ENCODE data around the gene HYAL2.
"Not testable (repeated sequence)": the region's sequence is repeated elsewhere in the genome, so short reads cannot be mapped to it uniquely, and the experiment has no call there.

HYAL2 gene

GRCh38 chr3:50318163-50318562 lies 4.4 kb downstream of the HYAL2 start:
- no peak overlapping the region for H2BK5ac ChIP-seq (ENCODE audit: low read length)
- H3K4me2 ChIP-seq (ENCODE audit: low read length): no peak overlapping the region
- peaks cover 27% of the 10 kb centered on the region for H3K79me2 ChIP-seq (ENCODE audit: control insufficient read depth, insufficient read depth, low read length)
- no peak for DNase-seq
- WGBS (ENCODE audit: extremely low coverage, insufficient coverage, low lambda C conversion rate): no CpG with 5 or more reads among the region's 11 CpGs
- no peak overlapping the region for H3K27ac ChIP-seq (ENCODE audit: low read depth, low read length)
- no peak overlapping the region for H2BK120ac ChIP-seq (ENCODE audit: low read depth, low read length)
- peaks cover 20% of the 10 kb centered on the region for H3K4me1 ChIP-seq (ENCODE audit: control insufficient read depth, low read depth, low read length)
- no peak overlapping the region for H2AK5ac ChIP-seq (ENCODE audit: low read length)
- no peaks in the 10 kb centered on the region for H3K27me3 ChIP-seq (ENCODE audit: insufficient read depth, low read length, poor library complexity)
- no peak overlapping the region for H3K4ac ChIP-seq (ENCODE audit: low read depth, low read length)
- H4K5ac ChIP-seq (ENCODE audit: low read length): no peak overlapping the region
- no peak overlapping the region for H3K23ac ChIP-seq (ENCODE audit: low read length)
- no peak overlapping the region for H4K8ac ChIP-seq (ENCODE audit: low read depth, low read length)
- H2BK15ac ChIP-seq (replicated peaks; ENCODE audit: low read depth): no peak overlapping the region
- no peak overlapping the region for H3K4me3 ChIP-seq (ENCODE audit: low read length)
- H3K56ac ChIP-seq (ENCODE audit: low read length): peak overlapping the region; percentile 4
- peaks cover 29% of the 10 kb centered on the region for H3K79me1 ChIP-seq (ENCODE audit: low read length)
- no peak overlapping the region for H3K9ac ChIP-seq (ENCODE audit: low read length)
- no peak overlapping the region for H3K18ac ChIP-seq (ENCODE audit: low read length)
- peaks cover 10% of the 10 kb centered on the region for H3K36me3 ChIP-seq (ENCODE audit: control insufficient read depth, insufficient read depth, low read length)

- no CpG with 5 or more reads among the region's 6 CpGs for WGBS (ENCODE audit: extremely low coverage, insufficient coverage, low lambda C conversion rate)
- Histone ChIP-seq H3K56ac (ENCODE audit: low read length) (peak overlapping the region; percentile 44), H3K4me1 (ENCODE audit: control insufficient read depth, low read depth, low read length) (peaks cover 16% of the 10 kb centered on the region), H3K79me1 (ENCODE audit: low read length) (peaks cover 29% of the 10 kb centered on the region), H2BK15ac (replicated peaks; ENCODE audit: low read depth) (no peak overlapping the region), H4K5ac (ENCODE audit: low read length) (no peak overlapping the region), H3K27me3 (ENCODE audit: insufficient read depth, low read length, poor library complexity) (no peaks in the 10 kb centered on the region), H3K18ac (ENCODE audit: low read length) (no peak overlapping the region), H2BK5ac (ENCODE audit: low read length) (no peak overlapping the region), H3K4ac (ENCODE audit: low read depth, low read length) (no peak overlapping the region), H3K4me3 (ENCODE audit: low read length) (no peak overlapping the region), H3K27ac (ENCODE audit: low read depth, low read length) (no peak overlapping the region), H4K8ac (ENCODE audit: low read depth, low read length) (no peak overlapping the region), H3K79me2 (ENCODE audit: control insufficient read depth, insufficient read depth, low read length) (peaks cover 27% of the 10 kb centered on the region), H3K9ac (ENCODE audit: low read length) (peak overlapping the region; percentile 26), H2AK5ac (ENCODE audit: low read length) (no peak overlapping the region), H3K4me2 (ENCODE audit: low read length) (no peak overlapping the region), H3K36me3 (ENCODE audit: control insufficient read depth, insufficient read depth, low read length) (peaks cover 10% of the 10 kb centered on the region), H3K23ac (ENCODE audit: low read length) (no peak overlapping the region), H2BK120ac (ENCODE audit: low read depth, low read length) (no peak overlapping the region)
- DNase-seq: no peak
Observed at GRCh38 chr3:50317300-50317699, 5.2 kb downstream of the HYAL2 start.

GRCh38 chr3:50316657-50317242 lies 5.8 kb downstream of the HYAL2 start:
- Histone ChIP-seq H2BK120ac (ENCODE audit: low read depth, low read length) (no peak overlapping the region), H3K56ac (ENCODE audit: low read length) (peak overlapping the region; percentile 44), H3K9ac (ENCODE audit: low read length) (peak overlapping the region; percentile 26), H3K23ac (ENCODE audit: low read length) (no peak overlapping the region), H3K79me2 (ENCODE audit: control insufficient read depth, insufficient read depth, low read length) (peaks cover 27% of the 10 kb centered on the region), H3K27me3 (ENCODE audit: insufficient read depth, low read length, poor library complexity) (no peaks in the 10 kb centered on the region), H4K5ac (ENCODE audit: low read length) (no peak overlapping the region), H2BK15ac (replicated peaks; ENCODE audit: low read depth) (no peak overlapping the region), H2AK5ac (ENCODE audit: low read length) (no peak overlapping the region), H3K36me3 (ENCODE audit: control insufficient read depth, insufficient read depth, low read length) (peaks cover 10% of the 10 kb centered on the region), H3K4me1 (ENCODE audit: control insufficient read depth, low read depth, low read length) (peaks cover 16% of the 10 kb centered on the region), H3K27ac (ENCODE audit: low read depth, low read length) (no peak overlapping the region), H3K79me1 (ENCODE audit: low read length) (peaks cover 29% of the 10 kb centered on the region), H3K4me3 (ENCODE audit: low read length) (no peak overlapping the region), H3K4ac (ENCODE audit: low read depth, low read length) (no peak overlapping the region), H3K18ac (ENCODE audit: low read length) (no peak overlapping the region), H3K4me2 (ENCODE audit: low read length) (no peak overlapping the region), H2BK5ac (ENCODE audit: low read length) (no peak overlapping the region), H4K8ac (ENCODE audit: low read depth, low read length) (no peak overlapping the region)
- WGBS (ENCODE audit: extremely low coverage, insufficient coverage, low lambda C conversion rate): no CpG with 5 or more reads among the region's 9 CpGs
- peak; percentile 88 for DNase-seq

GRCh38 chr3:50314816-50315215 lies 7.7 kb downstream of the HYAL2 start:
- Histone ChIP-seq H3K36me3 (ENCODE audit: control insufficient read depth, insufficient read depth, low read length) (peaks cover 10% of the 10 kb centered on the region), H3K9ac (ENCODE audit: low read length) (no peak overlapping the region)
- WGBS (ENCODE audit: extremely low coverage, insufficient coverage, low lambda C conversion rate): no CpG with 5 or more reads among the region's 4 CpGs

GRCh38 chr3:50314342-50314741 lies 8.2 kb downstream of the HYAL2 start:
- WGBS (ENCODE audit: extremely low coverage, insufficient coverage, low lambda C conversion rate): no CpG with 5 or more reads among the region's 3 CpGs
- Histone ChIP-seq H3K56ac (ENCODE audit: low read length) (peak overlapping the region; percentile 78), H3K27me3 (ENCODE audit: insufficient read depth, low read length, poor library complexity) (no peaks in the 10 kb centered on the region), H2BK5ac (ENCODE audit: low read length) (peak overlapping the region; percentile 87), H3K79me1 (ENCODE audit: low read length) (peaks cover 15% of the 10 kb centered on the region), H2BK120ac (ENCODE audit: low read depth, low read length) (no peak overlapping the region), H3K79me2 (ENCODE audit: control insufficient read depth, insufficient read depth, low read length) (peaks cover 12% of the 10 kb centered on the region), H3K4me3 (ENCODE audit: low read length) (no peak overlapping the region), H2BK15ac (replicated peaks; ENCODE audit: low read depth) (no peak overlapping the region), H3K4me1 (ENCODE audit: control insufficient read depth, low read depth, low read length) (peaks cover 9% of the 10 kb centered on the region), H3K27ac (ENCODE audit: low read depth, low read length) (peak overlapping the region; percentile 51), H4K8ac (ENCODE audit: low read depth, low read length) (no peak overlapping the region), H3K9ac (ENCODE audit: low read length) (peak overlapping the region; percentile 22), H3K4me2 (ENCODE audit: low read length) (peak overlapping the region; percentile 7), H3K4ac (ENCODE audit: low read depth, low read length) (peak overlapping the region; percentile 2), H4K5ac (ENCODE audit: low read length) (no peak overlapping the region), H3K23ac (ENCODE audit: low read length) (no peak overlapping the region), H2AK5ac (ENCODE audit: low read length) (peak overlapping the region; percentile 15), H3K18ac (ENCODE audit: low read length) (no peak overlapping the region), H3K36me3 (ENCODE audit: control insufficient read depth, insufficient read depth, low read length) (peaks cover 6% of the 10 kb centered on the region)
- peak; percentile 23 for DNase-seq

More at GRCh38 chr3:50314816-50315215, 7.7 kb downstream of the HYAL2 start:
- peaks cover 19% of the 10 kb centered on the region for H3K79me1 ChIP-seq (ENCODE audit: low read length)
- no peak overlapping the region for H2BK15ac ChIP-seq (replicated peaks; ENCODE audit: low read depth)
- no peak overlapping the region for H3K18ac ChIP-seq (ENCODE audit: low read length)
- no peak for DNase-seq
- H3K27ac ChIP-seq (ENCODE audit: low read depth, low read length): peak overlapping the region; percentile 51
- peaks cover 16% of the 10 kb centered on the region for H3K79me2 ChIP-seq (ENCODE audit: control insufficient read depth, insufficient read depth, low read length)
- H4K5ac ChIP-seq (ENCODE audit: low read length): no peak overlapping the region
- no peak overlapping the region for H3K4me3 ChIP-seq (ENCODE audit: low read length)
- H2BK5ac ChIP-seq (ENCODE audit: low read length): peak overlapping the region; percentile 87
- no peak overlapping the region for H2AK5ac ChIP-seq (ENCODE audit: low read length)
- H3K4me2 ChIP-seq (ENCODE audit: low read length): no peak overlapping the region
- no peak overlapping the region for H3K23ac ChIP-seq (ENCODE audit: low read length)
- H3K56ac ChIP-seq (ENCODE audit: low read length): peak overlapping the region; percentile 78
- no peak overlapping the region for H2BK120ac ChIP-seq (ENCODE audit: low read depth, low read length)
- peaks cover 9% of the 10 kb centered on the region for H3K4me1 ChIP-seq (ENCODE audit: control insufficient read depth, low read depth, low read length)
- H3K4ac ChIP-seq (ENCODE audit: low read depth, low read length): no peak overlapping the region
- no peaks in the 10 kb centered on the region for H3K27me3 ChIP-seq (ENCODE audit: insufficient read depth, low read length, poor library complexity)
- H4K8ac ChIP-seq (ENCODE audit: low read depth, low read length): no peak overlapping the region

- H3K27me3 ChIP-seq (ENCODE audit: insufficient read depth, low read length, poor library complexity); H2BK120ac ChIP-seq (ENCODE audit: low read depth, low read length); H3K4me3 ChIP-seq (ENCODE audit: low read length); H4K8ac ChIP-seq (ENCODE audit: low read depth, low read length); H3K36me3 ChIP-seq (ENCODE audit: control insufficient read depth, insufficient read depth, low read length); H3K27ac ChIP-seq (ENCODE audit: low read depth, low read length); H3K4ac ChIP-seq (ENCODE audit: low read depth, low read length); H3K4me2 ChIP-seq (ENCODE audit: low read length); H3K79me2 ChIP-seq (ENCODE audit: control insufficient read depth, insufficient read depth, low read length); H3K23ac ChIP-seq (ENCODE audit: low read length); H3K18ac ChIP-seq (ENCODE audit: low read length); H2AK5ac ChIP-seq (ENCODE audit: low read length); H2BK5ac ChIP-seq (ENCODE audit: low read length); H3K56ac ChIP-seq (ENCODE audit: low read length); H4K5ac ChIP-seq (ENCODE audit: low read length); H3K4me1 ChIP-seq (ENCODE audit: control insufficient read depth, low read depth, low read length); H2BK15ac ChIP-seq (replicated peaks; ENCODE audit: low read depth); H3K79me1 ChIP-seq (ENCODE audit: low read length); H3K9ac ChIP-seq (ENCODE audit: low read length); DNase-seq: not testable (repeated sequence)
- no CpG with 5 or more reads among the region's 32 CpGs for WGBS (ENCODE audit: extremely low coverage, insufficient coverage, low lambda C conversion rate)
Observed at GRCh38 chr3:50312041-50312440, 10.5 kb downstream of the HYAL2 start.
